WI38 (cell line): Measurements from ENCODE around the gene KRT2.

Experiments
- H3K4me3 ChIP-seq: 2 replicates; pipeline ENCODE4 v1.5.1; 2011; ENCODE audit warnings: low read depth, mild to moderate bottlenecking, control low read depth, low read length
- CTCF ChIP-seq: IDR thresholded peaks from 2 replicates; pipeline ENCODE4 v1.5.1; 2012; ENCODE audit warnings: low read depth, mild to moderate bottlenecking, control low read depth, low read length

The KRT2 gene

GRCh38 chr12:52613384-52614030, 38.5 kb downstream of the KRT2 start:
- TF ChIP-seq CTCF: no peak
- H3K4me3 ChIP-seq: no peak overlapping the region

GRCh38 chr12:52612431-52613383, 39.3 kb downstream of the KRT2 start:
- no peak for TF ChIP-seq CTCF
- no peak overlapping the region for H3K4me3 ChIP-seq

GRCh38 chr12:52611080-52611468, 40.9 kb downstream of the KRT2 start:
- H3K4me3 ChIP-seq: no peak overlapping the region
- no peak for TF ChIP-seq CTCF

- TF ChIP-seq CTCF: no peak
- H3K4me3 ChIP-seq: no peak overlapping the region
Observed at GRCh38 chr12:52608826-52609630, 43.0 kb downstream of the KRT2 start.

- H3K4me3 ChIP-seq: no peak overlapping the region
- TF ChIP-seq CTCF: no peak
Observed at GRCh38 chr12:52608161-52608560, 43.9 kb downstream of the KRT2 start.

GRCh38 chr12:52607314-52607713, 44.7 kb downstream of the KRT2 start:
- H3K4me3 ChIP-seq: no peak overlapping the region
- TF ChIP-seq CTCF: no peak
